ENCODE results near the gene MIX23. TPM values are rescaled to one million over a fixed set of nuclear protein-coding genes. Genes with fewer than 3 reads are reported as not detected.

MIX23 gene
- polyA plus RNA-seq: 12.6 and 17.5 TPM in 2 replicates

DNA sequence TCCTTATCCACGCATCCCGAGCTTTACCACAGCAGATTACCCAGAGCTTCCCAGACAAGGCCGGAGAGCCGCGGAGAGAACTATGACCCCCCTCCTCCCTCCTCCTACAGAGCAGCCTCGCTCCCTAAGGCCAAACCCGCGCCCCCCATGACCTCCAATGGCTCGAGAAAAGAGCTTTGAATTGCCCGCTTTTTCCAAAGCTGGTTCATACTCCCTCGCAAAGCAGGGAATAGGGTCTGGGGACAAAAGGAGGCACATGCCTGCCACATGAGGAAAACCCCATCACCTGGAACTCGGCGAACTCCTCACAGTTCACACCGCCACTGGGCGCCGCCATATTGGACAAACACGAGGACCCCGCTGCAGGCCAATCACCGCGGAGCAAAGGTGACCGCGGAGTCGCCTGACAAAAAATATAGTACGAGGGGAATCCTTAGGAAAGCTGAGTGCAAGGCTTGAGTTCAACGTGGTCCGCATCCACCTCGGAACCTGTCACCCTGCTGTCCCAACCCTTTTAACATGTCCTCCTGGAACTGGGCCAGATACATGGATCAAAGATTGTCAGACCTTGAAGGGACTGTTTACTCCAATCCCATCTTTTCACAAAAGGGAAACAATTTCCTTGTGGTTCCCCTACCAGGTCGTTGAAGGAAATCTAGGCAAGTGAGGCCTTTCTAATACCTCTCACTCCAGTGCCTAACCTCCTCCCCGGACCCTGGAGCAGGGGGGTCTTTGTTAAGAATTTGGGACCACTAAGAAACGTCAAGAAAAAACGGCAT lies at the start of gene MIX23:
MIX23 (minus strand) TSS at position 344 of the 779 bp plus-strand sequence; CDS start at position 337, 7 bp downstream.

GRCh38 chr3:122415762-122416654 lies 33.0 kb upstream of the MIX23 start, which contains the start of gene WDR5B:
Gene WDR5B, minus strand, starts transcription at chr3:122416062. Its CDS starts 534 bp downstream, at chr3:122415528.

GRCh38 chr3:122383771-122384697 lies 1.0 kb upstream of the MIX23 start, which contains the start of gene FAM162A:
Gene FAM162A, plus strand, starts transcription at chr3:122384182. Its CDS starts 84 bp downstream, at chr3:122384266.

GRCh38 chr3:122324871-122325323 lies 58.1 kb downstream of the MIX23 start, which contains the start of gene CSTA:
Gene CSTA, plus strand, starts transcription at chr3:122325248. Its CDS starts 45 bp downstream, at chr3:122325293.

Other genes with a start within 250 kb of the MIX23 start
- gene CASR, start 199.6 kb downstream of the MIX23 start, polyA plus RNA-seq: not detected in 2 replicates
- not detected in 2 replicates for gene CSTA, start 58.0 kb downstream of the MIX23 start, polyA plus RNA-seq
- 337 and 434 TPM in 2 replicates for gene FAM162A, start 951 bp upstream of the MIX23 start, polyA plus RNA-seq
- gene WDR5B, start 32.8 kb upstream of the MIX23 start, polyA plus RNA-seq: 0.11 and 0.45 TPM in 2 replicates
- 21.5 and 26.1 TPM in 2 replicates for gene KPNA1, start 131.7 kb upstream of the MIX23 start, polyA plus RNA-seq
- 0.64 and 1.9 TPM in 2 replicates for gene PARP9, start 181.1 kb upstream of the MIX23 start, polyA plus RNA-seq
- 0.36 and 0.64 TPM in 2 replicates for gene DTX3L, start 181.1 kb upstream of the MIX23 start, polyA plus RNA-seq
- 2.2 and 2.7 TPM in 2 replicates for gene PARP15, start 194.4 kb upstream of the MIX23 start, polyA plus RNA-seq

Measured in Purkinje cell (primary cell).